ENCODE results near the gene MSH5. TPM values are rescaled to one million over a fixed set of nuclear protein-coding genes. Genes with fewer than 3 reads are reported as not detected.
A peak's percentile ranks its signal among the peaks of the same experiment; 100 is the strongest.

The MSH5 gene
- total and polyA plus RNA-seq, 9 of the 15 experiments (the other 6 are each of a cell fraction or from before 2014, with no cell fraction given): 12.5 to 104 (median 46.6) TPM

DNA sequence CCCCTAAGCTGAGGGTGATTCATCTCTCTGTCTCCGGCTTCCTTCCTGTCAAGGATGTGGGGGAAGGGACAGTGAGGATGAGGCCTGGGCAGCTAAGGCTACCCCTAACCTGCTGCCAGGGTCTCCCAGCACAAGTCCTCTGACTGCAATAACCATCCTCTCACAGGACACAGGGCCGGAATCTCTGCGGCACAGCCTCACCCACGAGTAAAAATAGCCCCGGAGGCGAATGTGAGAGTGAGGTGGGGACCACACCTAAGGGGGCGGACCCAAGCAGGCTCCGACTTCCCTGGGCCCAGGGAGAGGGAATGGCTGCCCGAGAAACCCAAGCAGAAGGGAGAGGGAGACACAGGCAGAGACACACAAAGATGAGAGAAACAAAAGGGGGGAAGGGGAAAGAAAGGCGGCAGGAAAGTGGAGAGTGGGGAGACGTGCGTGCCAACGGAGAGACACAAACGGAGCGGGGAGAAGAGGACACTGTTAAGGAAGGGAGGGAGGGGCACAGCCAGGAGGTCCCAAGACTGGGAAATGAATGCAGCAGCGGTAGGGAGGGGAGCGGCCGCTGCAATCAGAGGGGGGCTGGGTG is 4.9 kb upstream of the MSH5 start (continued):
- no peak for TF ChIP-seq PREB (CRISPR knock-in tag; IDR thresholded peaks at IDR 0.05)
- no peak for TF ChIP-seq MYNN (IDR thresholded peaks at IDR 0.05)
- TF ChIP-seq MYNN (CRISPR knock-in tag; IDR thresholded peaks at IDR 0.05): no peak
- TF ChIP-seq XRCC4 (IDR thresholded peaks at IDR 0.05; ENCODE audit: extremely low read depth, insufficient read depth, insufficient read length): no peak
- TF ChIP-seq ZNF780A (CRISPR knock-in tag; IDR thresholded peaks at IDR 0.05): no peak
- TF ChIP-seq, protein P1, sequence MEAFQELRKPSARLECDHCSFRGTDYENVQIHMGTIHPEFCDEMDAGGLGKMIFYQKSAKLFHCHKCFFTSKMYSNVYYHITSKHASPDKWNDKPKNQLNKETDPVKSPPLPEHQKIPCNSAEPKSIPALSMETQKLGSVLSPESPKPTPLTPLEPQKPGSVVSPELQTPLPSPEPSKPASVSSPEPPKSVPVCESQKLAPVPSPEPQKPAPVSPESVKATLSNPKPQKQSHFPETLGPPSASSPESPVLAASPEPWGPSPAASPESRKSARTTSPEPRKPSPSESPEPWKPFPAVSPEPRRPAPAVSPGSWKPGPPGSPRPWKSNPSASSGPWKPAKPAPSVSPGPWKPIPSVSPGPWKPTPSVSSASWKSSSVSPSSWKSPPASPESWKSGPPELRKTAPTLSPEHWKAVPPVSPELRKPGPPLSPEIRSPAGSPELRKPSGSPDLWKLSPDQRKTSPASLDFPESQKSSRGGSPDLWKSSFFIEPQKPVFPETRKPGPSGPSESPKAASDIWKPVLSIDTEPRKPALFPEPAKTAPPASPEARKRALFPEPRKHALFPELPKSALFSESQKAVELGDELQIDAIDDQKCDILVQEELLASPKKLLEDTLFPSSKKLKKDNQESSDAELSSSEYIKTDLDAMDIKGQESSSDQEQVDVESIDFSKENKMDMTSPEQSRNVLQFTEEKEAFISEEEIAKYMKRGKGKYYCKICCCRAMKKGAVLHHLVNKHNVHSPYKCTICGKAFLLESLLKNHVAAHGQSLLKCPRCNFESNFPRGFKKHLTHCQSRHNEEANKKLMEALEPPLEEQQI (IDR thresholded peaks at IDR 0.05): no peak
- no peak for TF ChIP-seq RFX7 (CRISPR knock-in tag; IDR thresholded peaks at IDR 0.05)
- TF ChIP-seq FOXP1 (CRISPR knock-in tag; IDR thresholded peaks at IDR 0.05): 0 out of 2 replicates have a peak, but pooled peaks have one; percentile 40
- no peak for TF ChIP-seq SIN3B (IDR thresholded peaks at IDR 0.05; ENCODE audit: low read depth)
- TF ChIP-seq RNF2 (IDR thresholded peaks at IDR 0.05): no peak
- no peak for TF ChIP-seq ZNF232 (CRISPR knock-in tag; IDR thresholded peaks at IDR 0.05)
- no peak for TF ChIP-seq PHF20 (IDR thresholded peaks at IDR 0.05; ENCODE audit: partially characterized antibody)
- no peak for TF ChIP-seq RBM17 (IDR thresholded peaks at IDR 0.05; ENCODE audit: borderline replicate concordance, low read depth, low read length)
- TF ChIP-seq PRMT5 (CRISPR knock-in tag; IDR thresholded peaks at IDR 0.05): no peak
- TF ChIP-seq ZNF707 (CRISPR knock-in tag; conservative IDR thresholded peaks at IDR 0.05): peak; percentile 62; the same call in 1 of the 2 replicates
- no peak for TF ChIP-seq PURB (CRISPR knock-in tag; IDR thresholded peaks at IDR 0.05; ENCODE audit: low read depth)
- no peak for TF ChIP-seq ADNP (tag; IDR thresholded peaks at IDR 0.05)
- no peak for TF ChIP-seq HDAC3 (IDR thresholded peaks at IDR 0.05; ENCODE audit: borderline replicate concordance, partially characterized antibody)
- no peak for TF ChIP-seq SREBF2 (CRISPR knock-in tag; IDR thresholded peaks at IDR 0.05)
- peak; percentile 56 for TF ChIP-seq SAP30 (IDR thresholded peaks at IDR 0.05; ENCODE audit: borderline replicate concordance, insufficient read depth, low read depth, low read length, poor library complexity, severe bottlenecking)
- TF ChIP-seq ZNF408 (CRISPR knock-in tag; IDR thresholded peaks at IDR 0.05; ENCODE audit: low read depth): no peak
- TF ChIP-seq POLR3A (IDR thresholded peaks at IDR 0.05; ENCODE audit: borderline replicate concordance, extremely low read depth, insufficient read depth, insufficient read length): no peak
- no peak for TF ChIP-seq PCBP2 (IDR thresholded peaks at IDR 0.05; ENCODE audit: low read depth, low read length, poor library complexity, severe bottlenecking)
- 0 out of 2 replicates have a peak, but pooled peaks have one; percentile 21 for TF ChIP-seq ELF2 (CRISPR knock-in tag; IDR thresholded peaks at IDR 0.05)
- TF ChIP-seq PTTG1 (tag; IDR thresholded peaks at IDR 0.05; ENCODE audit: low read depth): no peak
- no peak for TF ChIP-seq TCF7 (IDR thresholded peaks at IDR 0.05; ENCODE audit: borderline replicate concordance)
- no peak for TF ChIP-seq IRF2 (CRISPR knock-in tag; IDR thresholded peaks at IDR 0.05)
- peak; percentile 85 for TF ChIP-seq ARHGAP35 (IDR thresholded peaks at IDR 0.05; ENCODE audit: partially characterized antibody)
